HCT116 (cell line): ENCODE measurements around the gene IFRD2. TPM values are rescaled to one million over a fixed set of nuclear protein-coding genes. Genes with fewer than 3 reads are reported as not detected.

Source experiments
- ATAC-seq: fragments of 200-7000 bp; cut with Tn5 transposase; 2 replicates; pipeline ENCODE4 v1.9.1; 2020; ENCODE audit warnings: mild to moderate bottlenecking, moderate library complexity
- BruUV-seq: library from RNA; stranded (reverse); fragments of 400-500 nt; replicated peaks from 2 replicates; lab custom pipeline; 2021; lab: Mats Ljungman, UMichigan
- CTCF ChIA-PET: fragments of 300-600 bp; sonication (Branson Sonifier 250); formaldehyde crosslinking; loops from one replicate; lab custom pipeline; 2021; ENCODE audit warnings: antibody characterized with exemption; lab: Charles Lee
- POLR2A ChIA-PET: fragments of 300-600, 350-600 bp; sonication (Branson Sonifier 250); formaldehyde crosslinking; loops from one replicate; lab custom pipeline; 2021; ENCODE audit warnings: antibody characterized with exemption; lab: Charles Lee
- RAD21 ChIA-PET, 2 experiments: fragments of 300-600 bp; sonication (Branson Sonifier 250); formaldehyde crosslinking; loops; one replicate each; lab custom pipeline; 2023; ENCODE audit warnings: low total read pairs in 2 of 2; ENCODE audit not compliant: uncharacterized antibody in 2 of 2, unreplicated experiment in 2 of 2, low non-redundant PET in 1 of 2; lab: Charles Lee
- DNase-seq: peaks from one replicate; pipeline ENCODE4 v3.0.0-alpha.2; 2010; ENCODE audit warnings: low read depth, low spot score
- H2AFZ ChIP-seq: fragments of 200-600 bp; shearing (Covaris generic), sonication (generic); 2 replicates; pipeline ENCODE4 v1.6.1; 2017; ENCODE audit warnings: low read depth, mixed run types, mixed read lengths, antibody characterized with exemption, low read length; ENCODE audit not compliant: poor library complexity, severe bottlenecking
- H3K27ac ChIP-seq: 2 replicates; pipeline ENCODE4 v1.5.1; 2012; ENCODE audit warnings: low read depth, low read length
- H3K27me3 ChIP-seq: fragments of 200-600 bp; sonication (generic); 2 replicates; pipeline ENCODE4 v1.6.1; 2016; ENCODE audit warnings: mixed run types, low read length, mixed read lengths; ENCODE audit not compliant: insufficient read depth
- H3K36me3 ChIP-seq, 2 experiments: fragments of 200-500 bp in 1 of 2; fragments of 200-600 bp in 1 of 2; sonication (Bioruptor generic) in 1 of 2; sonication (generic) in 1 of 2; 2 replicates each; pipeline versions ENCODE4 v1.5.1 to v1.6.1; 2014 to 2016; ENCODE audit warnings: low read length in 2 of 2, inconsistent platforms in 1 of 2, mixed read lengths in 1 of 2, mixed run types in 1 of 2; ENCODE audit not compliant: insufficient read depth in 2 of 2, control insufficient read depth in 1 of 2
- H3K4me1 ChIP-seq, 2 experiments: fragments of 200-600 bp in 1 of 2; sonication (generic) in 1 of 2; 2 replicates each; pipeline versions ENCODE4 v1.5.1 to v1.6.1; 2012 to 2017; ENCODE audit warnings: low read length in 2 of 2, inconsistent platforms in 1 of 2, mild to moderate bottlenecking in 1 of 2, mixed read lengths in 1 of 2, mixed run types in 1 of 2, moderate library complexity in 1 of 2; ENCODE audit not compliant: insufficient read depth in 2 of 2, control insufficient read depth in 1 of 2
- H3K4me2 ChIP-seq: fragments of 200-600 bp; sonication (generic); 2 replicates; pipeline ENCODE4 v1.6.1; 2017; ENCODE audit warnings: mixed run types, low read length, mixed read lengths
- H3K4me3 ChIP-seq, 2 experiments: fragments of 200-600 bp in 1 of 2; sonication (generic) in 1 of 2; replicated peaks in 1 of 2; 2 replicates each; pipeline ENCODE4 v1.5.1; 2011 to 2016; ENCODE audit warnings: low read length in 2 of 2, control low read depth in 1 of 2, low read depth in 1 of 2, mild to moderate bottlenecking in 1 of 2, mixed read lengths in 1 of 2, mixed run types in 1 of 2
- H3K79me2 ChIP-seq: fragments of 200-600 bp; sonication (generic); 2 replicates; pipeline ENCODE4 v1.6.1; 2017; ENCODE audit warnings: mild to moderate bottlenecking, mixed run types, low read length, moderate library complexity, mixed read lengths; ENCODE audit not compliant: insufficient read depth
- H3K9ac ChIP-seq: fragments of 200-600 bp; sonication (generic); 2 replicates; pipeline ENCODE4 v1.6.1; 2016; ENCODE audit warnings: low read length, mixed read lengths
- H3K9me2 ChIP-seq: fragments of 200-600 bp; sonication (generic), shearing (Covaris generic); 2 replicates; pipeline ENCODE4 v1.6.1; 2017; ENCODE audit warnings: mixed run types, mild to moderate bottlenecking, moderate library complexity; ENCODE audit not compliant: insufficient read depth
- H3K9me3 ChIP-seq, 2 experiments: fragments of 200-500 bp in 1 of 2; fragments of 200-600 bp in 1 of 2; sonication (Bioruptor generic) in 1 of 2; sonication (generic) in 1 of 2; 2 replicates each; pipeline ENCODE4 v1.6.1; 2014 to 2017; ENCODE audit warnings: low read length in 2 of 2, mixed read lengths in 2 of 2, inconsistent platforms in 1 of 2, low read depth in 1 of 2, mild to moderate bottlenecking in 1 of 2, mixed run types in 1 of 2, moderate library complexity in 1 of 2; ENCODE audit not compliant: control insufficient read depth in 1 of 2, insufficient read depth in 1 of 2
- H4K20me1 ChIP-seq: fragments of 200-600 bp; sonication (generic), shearing (Covaris generic); 2 replicates; pipeline ENCODE4 v1.6.1; 2017; ENCODE audit warnings: mixed run types, mild to moderate bottlenecking, moderate library complexity; ENCODE audit not compliant: insufficient read depth
- FOSL1 ChIP-seq: IDR thresholded peaks from 2 replicates; pipeline ENCODE4 v1.6.1; 2012; ENCODE audit warnings: low read depth
- POLR2AphosphoS5 ChIP-seq: IDR thresholded peaks from 2 replicates; pipeline ENCODE4 v1.6.1; 2011; ENCODE audit warnings: mild to moderate bottlenecking, low read depth, low read length, moderate library complexity
- TCF7L2 ChIP-seq: IDR thresholded peaks from 2 replicates; pipeline ENCODE4 v1.7.0; 2011; ENCODE audit warnings: borderline replicate concordance, inconsistent platforms; ENCODE audit not compliant: insufficient read depth, insufficient read length; ENCODE audit errors: extremely low read depth
- YY1 ChIP-seq: IDR thresholded peaks from 2 replicates; pipeline ENCODE4 v1.6.1; 2011; ENCODE audit warnings: low read length, low read depth, moderate library complexity, mild to moderate bottlenecking; ENCODE audit not compliant: insufficient replicate concordance; ENCODE audit errors: extremely low read depth
- ZFX ChIP-seq: fragments of 450-650 bp; IDR thresholded peaks from 2 replicates; pipeline ENCODE4 v1.6.1; 2017
- ZNF274 ChIP-seq: fragments of 200-500 bp; sonication (Bioruptor generic); IDR thresholded peaks from 2 replicates; pipeline ENCODE4 v1.6.1; 2014; ENCODE audit warnings: mild to moderate bottlenecking, low read depth, low read length, inconsistent platforms
- intact Hi-C: fragments of 100-400 bp; cut with micrococcal nuclease; formaldehyde crosslinking; loops from 2 replicates; pipeline ENCODE4 v1.10.0; 2022
- total RNA-seq: library from RNA; stranded (reverse); gene quantifications from one replicate; pipeline ENCODE4 v1.2.1, GENCODE V29; 2021; ENCODE audit not compliant: unreplicated experiment
- TF ChIP-seq, protein P1 (sequence below): IDR thresholded peaks from 2 replicates; pipeline ENCODE4 v1.6.1; 2012

The IFRD2 gene
- total RNA-seq, 1 experiment from 2014 or later, result 146 TPM

- ChIA-PET RAD21 (interaction anchor here in 1 of 2 experiments (0.8 to 1.5 kb wide), 2 partner anchors 19 kb away, joined by 3 to 4 read pairs; partner anchors contain the start of genes HYAL3 and NAA80), POLR2A (no interaction called here), CTCF (interaction anchor here (0.7 to 1.6 kb wide), 3 partner anchors 15 to 19 kb away, joined by 3 to 5 read pairs (median 3); partner anchors contain the start of genes HYAL1, HYAL3 and NAA80)
- Histone ChIP-seq H3K4me1 (peaks cover 65 to 94% of the 10 kb centered on the region in 2 experiments), H3K4me3 (peak overlapping the region in 1 of 2 experiments; percentile 46; a peak in 2 of 4 replicates), H3K9me3 (no peaks in the 10 kb centered on the region), H3K27ac (peak overlapping the region; percentile 98), H4K20me1 (no peaks in the 10 kb centered on the region), H3K79me2 (peaks cover 51% of the 10 kb centered on the region), H3K4me2 (peak overlapping the region; percentile 92), H3K9ac (peak overlapping the region; percentile 65), H3K27me3 (no peaks in the 10 kb centered on the region), H3K36me3 (peaks cover 2 to 17% of the 10 kb centered on the region in 2 experiments; a peak in 1 of 4 replicates), H3K9me2 (no peaks in the 10 kb centered on the region), H2AFZ (no peak overlapping the region)
- TF ChIP-seq FOSL1 (no peak), POLR2AphosphoS5 (no peak), TCF7L2 (no peak), ZFX (no peak), YY1 (no peak), ZNF274 (no peak)
- TF ChIP-seq, protein P1, sequence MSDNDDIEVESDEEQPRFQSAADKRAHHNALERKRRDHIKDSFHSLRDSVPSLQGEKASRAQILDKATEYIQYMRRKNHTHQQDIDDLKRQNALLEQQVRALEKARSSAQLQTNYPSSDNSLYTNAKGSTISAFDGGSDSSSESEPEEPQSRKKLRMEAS, result no peak
- DNase-seq (no peak), ATAC-seq (no peak)
- no TSS peak for BruUV-seq
- intact Hi-C loops, result no loop called here
These were observed 25.9 kb upstream of the IFRD2 start for GRCh38 chr3:50318163-50318562.

DNA sequence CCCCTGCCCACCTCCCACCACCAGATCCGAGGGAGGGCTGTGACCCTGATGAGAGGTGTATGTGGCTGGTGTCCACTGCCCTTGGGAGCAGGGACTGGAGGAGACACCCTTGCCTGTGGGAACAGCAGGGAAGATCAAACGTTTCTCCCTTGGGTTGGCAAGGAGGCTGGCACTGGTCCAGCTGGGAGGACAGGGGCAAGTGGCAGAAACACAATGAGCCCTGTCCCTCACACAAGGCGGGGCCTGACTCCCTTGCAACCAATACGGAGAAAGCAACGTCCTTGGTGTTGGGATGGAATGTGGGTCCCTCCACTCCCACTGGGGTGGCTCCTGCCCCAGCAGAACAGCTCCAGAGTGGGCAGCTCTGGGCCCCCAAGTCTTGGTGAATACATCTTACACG is 25.1 kb upstream of the IFRD2 start:
- ChIA-PET RAD21 (interaction anchor here (0.8 to 1.5 kb wide), 3 partner anchors 18 to 20 kb away, joined by 3 to 4 read pairs (median 3); partner anchors contain the start of genes HYAL3 (in 2 of the 2) and NAA80 (in 2 of the 2)), CTCF (interaction anchor here (0.9 to 1.6 kb wide), 5 partner anchors 14 to 122 kb away, joined by 3 to 5 read pairs (median 3); partner anchors contain the start of genes HYAL1, HYAL3 and NAA80), POLR2A (interaction anchor here (0.9 to 1.2 kb wide), 7 partner anchors 11 to 38 kb away, joined by 3 to 8 read pairs (median 4); partner anchors contain the start of genes HYAL1, HYAL3, IFRD2 and NAA80)
- Histone ChIP-seq H3K9me2 (no peaks in the 10 kb centered on the region), H3K9me3 (no peaks in the 10 kb centered on the region), H3K27me3 (no peaks in the 10 kb centered on the region), H3K79me2 (peaks cover 51% of the 10 kb centered on the region), H2AFZ (no peak overlapping the region), H3K4me2 (peak overlapping the region; percentile 92), H3K4me1 (peaks cover 59 to 88% of the 10 kb centered on the region in 2 experiments), H3K27ac (peak overlapping the region; percentile 98), H3K36me3 (peaks cover 2 to 17% of the 10 kb centered on the region in 2 experiments; a peak in 1 of 4 replicates), H4K20me1 (no peaks in the 10 kb centered on the region), H3K4me3 (peak overlapping the region; percentile 8 to 46), H3K9ac (peak overlapping the region; percentile 65)
- ATAC-seq (peak; percentile 31), DNase-seq (peak; percentile 58)
- no TSS peak for BruUV-seq
- TF ChIP-seq TCF7L2, result peak; percentile 84
- TF ChIP-seq YY1, result no peak
- intact Hi-C loops, result no loop called here
